Rectal smooth muscle tissue (tissue), 1 donor: ENCODE data around the gene ITGBL1.

Experiments used
- H3K27ac ChIP-seq: one replicate; pipeline ENCODE4 v1.7.0; 2013; ENCODE audit warnings: low read depth, low read length, inconsistent platforms
- H3K27me3 ChIP-seq: one replicate; pipeline ENCODE4 v1.7.0; 2013; ENCODE audit warnings: low read length; ENCODE audit not compliant: control insufficient read depth, insufficient read depth
- H3K36me3 ChIP-seq: one replicate; pipeline ENCODE4 v1.7.0; 2013; ENCODE audit warnings: low read length; ENCODE audit not compliant: control insufficient read depth, insufficient read depth
- H3K4me1 ChIP-seq: one replicate; pipeline ENCODE4 v1.7.0; 2013; ENCODE audit warnings: low read length; ENCODE audit not compliant: control insufficient read depth, insufficient read depth
- H3K4me3 ChIP-seq: one replicate; pipeline ENCODE4 v1.7.0; 2013; ENCODE audit warnings: low read length
- H3K9ac ChIP-seq: one replicate; pipeline ENCODE4 v1.7.0; 2013; ENCODE audit warnings: low read length

The ITGBL1 gene

GRCh38 chr13:101554420-101555125, 102.1 kb downstream of the ITGBL1 start:
- H3K4me3 ChIP-seq: no peak overlapping the region
- H3K4me1 ChIP-seq: no peaks in the 10 kb centered on the region
- H3K27me3 ChIP-seq: no peaks in the 10 kb centered on the region
- H3K9ac ChIP-seq: no peak overlapping the region
- H3K27ac ChIP-seq: no peak overlapping the region
- no peaks in the 10 kb centered on the region for H3K36me3 ChIP-seq

GRCh38 chr13:101555610-101556009, 103.1 kb downstream of the ITGBL1 start:
- no peak overlapping the region for H3K9ac ChIP-seq
- no peaks in the 10 kb centered on the region for H3K27me3 ChIP-seq
- H3K4me3 ChIP-seq: no peak overlapping the region
- no peaks in the 10 kb centered on the region for H3K4me1 ChIP-seq
- no peak overlapping the region for H3K27ac ChIP-seq
- no peaks in the 10 kb centered on the region for H3K36me3 ChIP-seq

- no peak overlapping the region for H3K27ac ChIP-seq
- no peaks in the 10 kb centered on the region for H3K4me1 ChIP-seq
- H3K4me3 ChIP-seq: no peak overlapping the region
- H3K36me3 ChIP-seq: no peaks in the 10 kb centered on the region
- no peak overlapping the region for H3K9ac ChIP-seq
- no peaks in the 10 kb centered on the region for H3K27me3 ChIP-seq
These were observed 104.2 kb downstream of the ITGBL1 start for GRCh38 chr13:101556676-101557123.

- Histone ChIP-seq H3K36me3 (no peaks in the 10 kb centered on the region), H3K27ac (no peak overlapping the region), H3K27me3 (no peaks in the 10 kb centered on the region), H3K9ac (no peak overlapping the region), H3K4me1 (no peaks in the 10 kb centered on the region), H3K4me3 (no peak overlapping the region)
These were observed 112.8 kb downstream of the ITGBL1 start for GRCh38 chr13:101565317-101565716.

- H3K27ac ChIP-seq: no peak overlapping the region
- H3K27me3 ChIP-seq: no peaks in the 10 kb centered on the region
- H3K36me3 ChIP-seq: no peaks in the 10 kb centered on the region
- no peak overlapping the region for H3K4me3 ChIP-seq
- H3K4me1 ChIP-seq: no peaks in the 10 kb centered on the region
- no peak overlapping the region for H3K9ac ChIP-seq
These were observed 115.4 kb downstream of the ITGBL1 start for GRCh38 chr13:101567841-101568240.

GRCh38 chr13:101569807-101570206, 117.3 kb downstream of the ITGBL1 start:
- Histone ChIP-seq H3K4me3 (no peak overlapping the region), H3K36me3 (no peaks in the 10 kb centered on the region), H3K27ac (no peak overlapping the region), H3K9ac (no peak overlapping the region), H3K4me1 (no peaks in the 10 kb centered on the region), H3K27me3 (no peaks in the 10 kb centered on the region)

GRCh38 chr13:101570410-101570809, 117.9 kb downstream of the ITGBL1 start:
- no peak overlapping the region for H3K27ac ChIP-seq

GRCh38 chr13:101572456-101572855, 120.0 kb downstream of the ITGBL1 start:
- Histone ChIP-seq H3K27me3 (no peaks in the 10 kb centered on the region), H3K9ac (no peak overlapping the region), H3K4me1 (no peaks in the 10 kb centered on the region), H3K4me3 (no peak overlapping the region), H3K36me3 (no peaks in the 10 kb centered on the region), H3K27ac (no peak overlapping the region)

More at GRCh38 chr13:101570410-101570809, 117.9 kb downstream of the ITGBL1 start:
- Histone ChIP-seq H3K36me3 (no peaks in the 10 kb centered on the region), H3K4me3 (no peak overlapping the region), H3K27me3 (no peaks in the 10 kb centered on the region), H3K9ac (no peak overlapping the region), H3K4me1 (no peaks in the 10 kb centered on the region)

- Histone ChIP-seq H3K36me3 (no peaks in the 10 kb centered on the region), H3K27ac (no peak overlapping the region), H3K9ac (no peak overlapping the region)
These were observed 123.1 kb downstream of the ITGBL1 start for GRCh38 chr13:101575581-101575980.

GRCh38 chr13:101576455-101576854, 124.0 kb downstream of the ITGBL1 start:
- H3K27me3 ChIP-seq: no peaks in the 10 kb centered on the region
- no peak overlapping the region for H3K27ac ChIP-seq
- no peak overlapping the region for H3K4me3 ChIP-seq
- no peak overlapping the region for H3K9ac ChIP-seq
- no peaks in the 10 kb centered on the region for H3K4me1 ChIP-seq
- no peaks in the 10 kb centered on the region for H3K36me3 ChIP-seq

More at GRCh38 chr13:101575581-101575980, 123.1 kb downstream of the ITGBL1 start:
- Histone ChIP-seq H3K4me1 (no peaks in the 10 kb centered on the region), H3K4me3 (no peak overlapping the region), H3K27me3 (no peaks in the 10 kb centered on the region)

GRCh38 chr13:101576977-101577376, 124.5 kb downstream of the ITGBL1 start:
- H3K27ac ChIP-seq: no peak overlapping the region
- no peaks in the 10 kb centered on the region for H3K36me3 ChIP-seq
- H3K4me1 ChIP-seq: no peaks in the 10 kb centered on the region
- H3K27me3 ChIP-seq: no peaks in the 10 kb centered on the region
- H3K9ac ChIP-seq: no peak overlapping the region
- H3K4me3 ChIP-seq: no peak overlapping the region

- no peak overlapping the region for H3K27ac ChIP-seq
- H3K4me3 ChIP-seq: no peak overlapping the region
- no peaks in the 10 kb centered on the region for H3K4me1 ChIP-seq
- no peaks in the 10 kb centered on the region for H3K36me3 ChIP-seq
- H3K9ac ChIP-seq: no peak overlapping the region
- H3K27me3 ChIP-seq: no peaks in the 10 kb centered on the region
These were observed 126.9 kb downstream of the ITGBL1 start for GRCh38 chr13:101579281-101579802.

- H3K4me3 ChIP-seq: no peak overlapping the region
These were observed 131.9 kb downstream of the ITGBL1 start for GRCh38 chr13:101584331-101584730.

More at GRCh38 chr13:101584331-101584730, 131.9 kb downstream of the ITGBL1 start:
- Histone ChIP-seq H3K4me1 (no peaks in the 10 kb centered on the region), H3K9ac (no peak overlapping the region), H3K27ac (no peak overlapping the region), H3K36me3 (no peaks in the 10 kb centered on the region), H3K27me3 (no peaks in the 10 kb centered on the region)
